OCI-LY3 (cell line): ENCODE data around the gene UPB1.

Experiments used
- CTCF ChIP-seq: fragments of 200-600, 300-600 bp; sonication (generic); IDR thresholded peaks from 2 replicates; pipeline ENCODE4 v1.5.1; 2014; ENCODE audit warnings: antibody characterized with exemption, low read length, low read depth
- EZH2phosphoT487 ChIP-seq: fragments of 200-600 bp; shearing (Covaris generic); IDR thresholded peaks from 2 replicates; pipeline ENCODE4 v1.6.1; 2018; ENCODE audit warnings: antibody characterized with exemption, mixed run types, low read depth

- TF ChIP-seq CTCF (no peak), EZH2phosphoT487 (no peak)
These were observed 35.2 kb upstream of the UPB1 start for GRCh38 chr22:24459911-24460310.
